Smooth muscle cell (in vitro differentiated cells): ENCODE data around the gene TMEM40. TPM values are rescaled to one million over a fixed set of nuclear protein-coding genes. Genes with fewer than 3 reads are reported as not detected.

Experiments
- DNase-seq: peaks from one replicate; lab custom pipeline; 2025; ENCODE audit not compliant: unreplicated experiment; lab: John Stamatoyannopoulos, UW
- H2AFZ ChIP-seq: fragments of 200-600 bp; sonication (generic); 2 replicates; pipeline ENCODE4 v1.6.0; 2016; ENCODE audit warnings: antibody characterized with exemption, low read depth, mild to moderate bottlenecking
- H3F3A ChIP-seq: fragments of 200-600 bp; sonication (generic); 2 replicates; pipeline ENCODE4 v1.6.0; 2017; ENCODE audit warnings: antibody characterized with exemption, low read depth
- H3K27ac ChIP-seq: fragments of 200-600 bp; sonication (generic); 2 replicates; pipeline ENCODE4 v1.5.1; 2016; ENCODE audit warnings: low read depth, mild to moderate bottlenecking
- H3K27me3 ChIP-seq: fragments of 200-600 bp; sonication (generic); 2 replicates; pipeline ENCODE4 v1.6.1; 2016; ENCODE audit warnings: low read depth, mild to moderate bottlenecking
- H3K36me3 ChIP-seq: fragments of 200-600 bp; sonication (generic); 2 replicates; pipeline ENCODE4 v1.5.1; 2016; ENCODE audit warnings: low read depth
- H3K4me1 ChIP-seq: fragments of 200-600 bp; sonication (generic); 2 replicates; pipeline ENCODE4 v1.5.1; 2016; ENCODE audit warnings: low read depth
- H3K4me2 ChIP-seq: fragments of 200-600 bp; sonication (generic); 2 replicates; pipeline ENCODE4 v1.6.0; 2016; ENCODE audit warnings: mild to moderate bottlenecking
- H3K4me3 ChIP-seq: fragments of 200-600 bp; sonication (generic); 2 replicates; pipeline ENCODE4 v1.5.1; 2016; ENCODE audit warnings: mild to moderate bottlenecking
- H3K79me2 ChIP-seq: fragments of 200-600 bp; sonication (generic); 2 replicates; pipeline ENCODE4 v1.6.0; 2016; ENCODE audit warnings: low read depth, mild to moderate bottlenecking
- H3K9ac ChIP-seq: fragments of 200-600 bp; sonication (generic); 2 replicates; pipeline ENCODE4 v1.6.0; 2016; ENCODE audit warnings: low read depth
- H3K9me3 ChIP-seq: fragments of 200-600 bp; sonication (generic); replicated peaks from 2 replicates; pipeline ENCODE4 v1.5.1; 2016; ENCODE audit warnings: low read depth
- H4K20me1 ChIP-seq: fragments of 200-600 bp; sonication (generic); 2 replicates; pipeline ENCODE4 v1.6.0; 2016; ENCODE audit warnings: low read depth
- CTCF ChIP-seq: fragments of 200-600 bp; sonication (generic); IDR thresholded peaks from 2 replicates; pipeline ENCODE4 v1.5.1; 2017; ENCODE audit warnings: borderline replicate concordance, mild to moderate bottlenecking, antibody characterized with exemption; ENCODE audit not compliant: insufficient read depth, poor library complexity, severe bottlenecking
- WGBS: methylation state at CpG from one replicate; pipeline ENCODE4 v1.1.7; 2016; ENCODE audit warnings: low lambda C conversion rate; 5-methylcytosine and 5-hydroxymethylcytosine counted together
- polyA plus RNA-seq: library from polyadenylated mRNA; unstranded; fragments of >200 nt; fragmentation: Nextera tagmentation; extraction: Ambion mirVana; gene quantifications from 2 replicates; pipeline ENCODE4 v1.2.1, GENCODE V29; 2016
- total RNA-seq: library from RNA; depleted of rRNA; stranded (reverse); fragments of >200 nt; gene quantifications from 2 replicates; pipeline ENCODE4 v1.2.3, GENCODE V29; 2014

TMEM40 gene
- total and polyA plus RNA-seq, 2 experiments from 2014 or later: 6.7 to 6.8 TPM

GRCh38 chr3:12710062-12710461 lies 49.0 kb downstream of the TMEM40 start:
- Histone ChIP-seq H2AFZ (no peak overlapping the region), H3K4me3 (no peak overlapping the region), H3K9ac (no peak overlapping the region), H3K9me3 (no peaks in the 10 kb centered on the region), H3K27me3 (no peaks in the 10 kb centered on the region), H3K4me1 (no peaks in the 10 kb centered on the region), H3K79me2 (no peaks in the 10 kb centered on the region), H3K27ac (no peak overlapping the region), H3F3A (no peaks in the 10 kb centered on the region), H3K4me2 (no peak overlapping the region), H3K36me3 (no peaks in the 10 kb centered on the region), H4K20me1 (no peaks in the 10 kb centered on the region)
- no peak for TF ChIP-seq CTCF
- no peak for DNase-seq
- WGBS: 89% methylated on average over 4 of the region's 4 CpGs

GRCh38 chr3:12709334-12709733 lies 49.7 kb downstream of the TMEM40 start:
- H3K9me3 ChIP-seq: no peaks in the 10 kb centered on the region
- no peaks in the 10 kb centered on the region for H4K20me1 ChIP-seq
- H3K27ac ChIP-seq: no peak overlapping the region
- no peak overlapping the region for H2AFZ ChIP-seq
- no peaks in the 10 kb centered on the region for H3K36me3 ChIP-seq
- no peak for TF ChIP-seq CTCF
- WGBS: 93% methylated on average over 3 of the region's 3 CpGs
- DNase-seq: no peak
- H3K27me3 ChIP-seq: no peaks in the 10 kb centered on the region
- no peak overlapping the region for H3K9ac ChIP-seq
- H3K4me1 ChIP-seq: no peaks in the 10 kb centered on the region
- H3F3A ChIP-seq: no peaks in the 10 kb centered on the region
- H3K4me2 ChIP-seq: no peak overlapping the region
- H3K4me3 ChIP-seq: no peak overlapping the region
- H3K79me2 ChIP-seq: no peaks in the 10 kb centered on the region

DNA sequence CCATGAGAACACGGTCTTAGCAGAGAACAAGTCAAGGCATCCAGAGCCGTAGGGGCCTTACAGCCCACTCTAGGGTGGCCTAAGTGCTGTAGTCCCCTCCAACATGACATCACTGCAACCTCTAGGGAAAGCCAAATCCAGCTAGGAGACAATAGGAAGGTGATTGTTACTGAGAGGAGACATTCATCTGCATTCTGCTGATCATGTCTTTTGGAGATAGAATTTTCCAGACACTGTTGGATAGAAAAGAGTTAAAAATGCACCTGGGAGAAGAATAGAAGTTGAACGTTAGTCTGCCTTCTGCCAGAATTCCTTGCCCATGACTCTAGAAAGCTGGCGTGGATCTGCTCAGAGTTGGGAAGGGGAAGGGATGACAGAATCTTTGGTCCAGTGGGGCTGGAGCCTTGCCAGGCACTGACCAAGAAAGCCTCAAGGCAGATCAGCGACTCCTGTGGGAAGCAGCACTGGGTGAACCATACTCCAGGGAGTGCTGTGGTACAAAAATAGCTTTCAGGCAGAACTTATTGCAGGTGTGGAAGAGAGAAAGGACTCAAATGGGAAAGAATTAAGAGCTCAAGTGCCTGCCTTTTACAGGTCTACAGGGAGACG lies 50.4 kb downstream of the TMEM40 start:
- no peaks in the 10 kb centered on the region for H3K27me3 ChIP-seq
- H3K4me1 ChIP-seq: no peaks in the 10 kb centered on the region
- no peaks in the 10 kb centered on the region for H3F3A ChIP-seq
- DNase-seq: no peak
- no peak overlapping the region for H3K9ac ChIP-seq
- H3K9me3 ChIP-seq: no peaks in the 10 kb centered on the region
- no peaks in the 10 kb centered on the region for H4K20me1 ChIP-seq
- no peak overlapping the region for H3K27ac ChIP-seq
- 58% methylated on average over 6 of the region's 6 CpGs for WGBS
- no peak for TF ChIP-seq CTCF
- H3K36me3 ChIP-seq: no peaks in the 10 kb centered on the region
- no peaks in the 10 kb centered on the region for H3K79me2 ChIP-seq
- H3K4me3 ChIP-seq: no peak overlapping the region
- H2AFZ ChIP-seq: no peak overlapping the region
- H3K4me2 ChIP-seq: no peak overlapping the region

DNA sequence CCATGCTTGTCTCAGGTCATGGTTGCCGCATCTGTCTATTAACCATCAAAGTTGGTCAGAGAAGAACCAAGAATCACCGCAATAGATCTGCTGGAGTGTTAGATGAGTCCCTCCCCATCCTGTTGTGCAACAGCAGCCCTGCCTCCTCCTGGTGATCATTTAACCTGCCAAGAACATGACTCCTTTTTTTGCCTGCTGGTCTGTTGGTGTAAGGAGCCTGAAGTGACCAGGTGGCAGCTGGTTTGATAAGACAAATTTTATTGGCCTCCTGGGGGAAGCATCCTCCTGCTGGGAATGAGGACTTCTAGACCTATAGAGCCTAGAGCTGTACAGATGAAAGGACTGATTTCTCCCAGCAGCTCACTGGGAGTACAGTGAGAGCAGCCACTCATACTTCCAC lies 51.6 kb downstream of the TMEM40 start:
- no peaks in the 10 kb centered on the region for H3F3A ChIP-seq
- 97% methylated on average over 2 of the region's 2 CpGs for WGBS
- no peaks in the 10 kb centered on the region for H3K79me2 ChIP-seq
- TF ChIP-seq CTCF: no peak
- no peaks in the 10 kb centered on the region for H4K20me1 ChIP-seq
- no peaks in the 10 kb centered on the region for H3K36me3 ChIP-seq
- H2AFZ ChIP-seq: no peak overlapping the region
- H3K4me3 ChIP-seq: no peak overlapping the region
- no peaks in the 10 kb centered on the region for H3K4me1 ChIP-seq
- H3K9me3 ChIP-seq: no peaks in the 10 kb centered on the region
- no peak for DNase-seq
- no peak overlapping the region for H3K9ac ChIP-seq
- no peak overlapping the region for H3K27ac ChIP-seq
- H3K4me2 ChIP-seq: no peak overlapping the region
- no peaks in the 10 kb centered on the region for H3K27me3 ChIP-seq
